Heart right ventricle (tissue), 16 donors: ENCODE data around the gene JMJD8. TPM values are rescaled to one million over a fixed set of nuclear protein-coding genes. Genes with fewer than 3 reads are reported as not detected.

Experiments used
- ATAC-seq, 8 donors: fragments of 200-7000 bp; cut with Tn5 transposase; one replicate each; pipeline ENCODE4 v1.9.1; 2020; ENCODE audit warnings: mild to moderate bottlenecking in 8 of 8, moderate library complexity in 8 of 8, moderate number of reproducible peaks in 1 of 8
- DNase-seq, 2 donors: peaks; one replicate each; pipeline ENCODE4 v3.0.0-alpha.2; 2020
- H3K27ac ChIP-seq, 10 donors: fragments of 200-600 bp; sonication (generic) in 2 of 10; one replicate each; pipeline versions ENCODE4 v1.5.0 to v1.8.0; 2020 to 2022; ENCODE audit warnings: mild to moderate bottlenecking in 3 of 10
- H3K27me3 ChIP-seq, 7 donors: fragments of 200-600 bp; one replicate each; pipeline ENCODE4 v1.8.0; 2021 to 2022; ENCODE audit warnings: mild to moderate bottlenecking in 2 of 7
- H3K36me3 ChIP-seq, 9 donors: fragments of 200-600 bp; sonication (generic) in 1 of 9; one replicate each; pipeline versions ENCODE4 v1.5.0 to v1.8.0; 2020 to 2022; ENCODE audit warnings: mild to moderate bottlenecking in 2 of 9
- H3K4me1 ChIP-seq, 9 donors: fragments of 200-600 bp; sonication (generic) in 1 of 9; one replicate each; pipeline versions ENCODE4 v1.5.0 to v1.8.0; 2020 to 2022; ENCODE audit warnings: mild to moderate bottlenecking in 4 of 9
- H3K4me3 ChIP-seq, 10 donors: fragments of 200-600 bp; sonication (generic) in 2 of 10; one replicate each; pipeline versions ENCODE4 v1.5.0 to v1.8.0; 2020 to 2022; ENCODE audit warnings: mild to moderate bottlenecking in 7 of 10, moderate library complexity in 2 of 10
- H3K9me3 ChIP-seq, 11 donors: fragments of 200-600 bp in 10 of 11; sonication (generic) in 2 of 11; one replicate each; pipeline versions ENCODE4 v1.5.0 to v1.8.0; 2013 to 2022; ENCODE audit warnings: mild to moderate bottlenecking in 2 of 11, control low read depth in 1 of 11, moderate library complexity in 1 of 11
- CTCF ChIP-seq, 9 donors: fragments of 200-600 bp; sonication (generic) in 2 of 9; IDR thresholded peaks; one replicate each; pipeline versions ENCODE4 v1.5.0 to v1.8.0; 2021 to 2022; ENCODE audit warnings: antibody characterized with exemption in 9 of 9, mild to moderate bottlenecking in 5 of 9, moderate library complexity in 1 of 9
- WGBS, 2 donors: extraction: QIAGEN DNeasy Blood & Tissue Kit; methylation state at CpG; one replicate each; pipeline ENCODE4 v1.1.7; 2013; ENCODE audit warnings: inconsistent platforms in 1 of 2; 5-methylcytosine and 5-hydroxymethylcytosine counted together
- intact Hi-C, 10 donors: fragments of 100-400 bp; cut with DNase I; formaldehyde crosslinking; loops; one replicate each; pipeline versions ENCODE4 v1.11.1 to v1.14.2; 2022
- polyA plus RNA-seq, 2 donors: library from polyadenylated mRNA; stranded (reverse); fragments of 200-250 nt; gene quantifications; one replicate each; pipeline ENCODE4 v1.2.3, GENCODE V29; 2013
- total RNA-seq, 10 donors: library from RNA; stranded (reverse); fragmentation: NEBNext Ultra II Directional in 3 of 10; extraction: Animal tissue kit (Norgen Biotek cat#: 25700) in 3 of 10; gene quantifications; one replicate each; pipeline versions ENCODE4 v1.2.1 to v1.2.4, GENCODE V29; 2021 to 2023
- donor health status: Arrhythmogenic right ventricular cardiomyopathy.
- donor health status: ischemic (EF 13 %, LVEDD 7.1; RV severe dilation, severe dysfunction).
- donor health status: healthy with polysubstance abuse.
- donor health status: DM: no; HTN: yes; CAD: no.
- donor health status: DM: no; HTN: no; CAD: no.
- donor health status: ischemic (EF 25% LVEDD 6.9; RV normal size, moderate dysfunction).
- donor health status: ischemic (EF 25% LVEDD 5.7; RV mildly dilated, moderate dysfunction).
- donor health status: healthy.
- donor health status: DM: yes; HTN: yes; CAD: no.
- donor health status: Ischemic cardiomyopathy.
- donor health status: ischemic (EF 35%, LVEDD 5.7; RV mildly dilated, moderate dysfunction).
- donor health status: nonischemic (EF 11% LVEDD 7.7; RV severe dilation, severe dysfunction).
- donor health status: DM: yes; HTN: yes; CAD: no.
- donor health status: PGD.
- donor health status: ischemic (EF 29% LVEDD 5.4; RV normal size, mild dysfunction).
- donor health status: nonischemic (EF 23%, LVEDD 6.1; RV moderate dilation, normal function).

Gene JMJD8
- total and polyA plus RNA-seq, 12 donors: 34.7 to 60.6 (median 44.0) TPM

- H3K9me3 ChIP-seq: no peaks in the 10 kb centered on the region
- intact Hi-C loops: loop anchor here in 2 of 10 donors (10.0 kb wide), 1 partner anchor 84 kb away; no protein-coding TSS in a partner anchor
- peaks cover 6 to 23% (median 17%) of the 10 kb centered on the region in 9 donors for H3K4me1 ChIP-seq
- DNase-seq (no peak), ATAC-seq (peak in 4 of 8 donors; percentile 1 to 16 (median 4))
- 6% methylated on average over 46 to 50 of the region's 50 CpGs for WGBS, 2 donors
- no peak for TF ChIP-seq CTCF (IDR thresholded peaks at IDR 0.05)
- H3K36me3 ChIP-seq: peaks cover 0 to 47% (median 35%) of the 10 kb centered on the region in 9 donors
- peak overlapping the region; percentile 84 to 100 (median 96) for H3K4me3 ChIP-seq
- no peaks in the 10 kb centered on the region for H3K27me3 ChIP-seq
- H3K27ac ChIP-seq: peak overlapping the region; percentile 81 to 98 (median 91)
Measured at GRCh38 chr16:668519-669171, 15.5 kb downstream of the JMJD8 start.

GRCh38 chr16:667780-668518 is 16.2 kb downstream of the JMJD8 start, which contains the start of gene RHOT2:
Gene RHOT2, plus strand, starts transcription at chr16:668132. Its CDS starts 68 bp downstream, at chr16:668200.
- ATAC-seq (peak; percentile 87 to 95 (median 92)), DNase-seq (peak; percentile 93 to 94)
- WGBS, 2 donors: 1% methylated on average over 61 to 78 of the region's 78 CpGs
- Histone ChIP-seq H3K36me3 (peaks cover 0 to 40% (median 30%) of the 10 kb centered on the region in 9 donors), H3K27ac (peak within 1 kb of the TSS; percentile 81 to 98 (median 91)), H3K4me3 (peak within 1 kb of the TSS; percentile 84 to 100 (median 96)), H3K27me3 (no peaks in the 10 kb centered on the region), H3K4me1 (peaks cover 6 to 23% (median 17%) of the 10 kb centered on the region in 9 donors), H3K9me3 (no peaks in the 10 kb centered on the region)
- intact Hi-C loops: loop anchor here in 2 of 10 donors (10.0 kb wide), 1 partner anchor 83 kb away; no protein-coding TSS in a partner anchor
- peak; percentile 81 to 98 (median 93) for TF ChIP-seq CTCF (IDR thresholded peaks at IDR 0.05)

DNA sequence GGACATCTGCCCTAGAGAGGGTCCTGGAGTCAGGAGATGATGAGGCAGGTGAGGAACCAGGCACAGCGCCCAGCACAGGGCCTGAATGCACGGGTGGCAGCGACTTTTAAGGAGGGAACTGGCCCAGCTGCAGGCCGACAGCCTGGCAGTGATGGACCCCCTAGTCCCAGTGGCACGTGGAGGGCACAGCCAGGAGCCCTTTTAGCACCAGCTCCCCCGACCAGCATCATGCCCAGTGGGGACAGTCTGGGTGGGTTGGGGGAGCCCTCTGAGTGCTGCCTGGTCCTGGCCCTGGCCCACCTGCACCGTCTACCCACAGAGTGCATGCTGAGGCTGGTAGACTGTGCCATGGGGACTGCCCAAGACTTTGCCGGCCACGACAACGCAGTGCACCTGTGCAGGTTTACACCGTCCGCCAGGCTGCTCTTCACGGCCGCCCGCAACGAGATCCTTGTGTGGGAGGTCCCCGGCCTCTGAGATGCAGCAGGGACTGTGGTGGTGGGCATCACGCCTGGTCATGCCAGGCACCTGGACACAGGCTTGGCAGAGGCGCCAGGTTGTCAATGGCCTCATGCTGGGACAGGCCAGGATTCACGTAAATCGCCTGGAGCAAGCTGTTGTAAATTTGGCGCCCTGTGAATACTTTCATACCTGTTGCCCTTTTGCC is 16.9 kb downstream of the JMJD8 start:
- Histone ChIP-seq H3K4me3 (peak overlapping the region in 8 of 10 donors; percentile 84 to 100 (median 96)), H3K36me3 (peaks cover 0 to 33% (median 23%) of the 10 kb centered on the region in 9 donors), H3K27ac (peak overlapping the region in 9 of 10 donors; percentile 86 to 98 (median 92)), H3K27me3 (no peaks in the 10 kb centered on the region), H3K9me3 (no peaks in the 10 kb centered on the region), H3K4me1 (peaks cover 6 to 23% (median 17%) of the 10 kb centered on the region in 9 donors)
- ATAC-seq (peak in 2 of 8 donors; percentile 0 to 2), DNase-seq (no peak)
- intact Hi-C loops: loop anchor here in 2 of 10 donors (10.0 kb wide), 1 partner anchor 82 kb away; no protein-coding TSS in a partner anchor
- no peak for TF ChIP-seq CTCF (IDR thresholded peaks at IDR 0.05)
- 86 to 88% methylated on average over 22 of the region's 22 CpGs for WGBS, 2 donors

DNA sequence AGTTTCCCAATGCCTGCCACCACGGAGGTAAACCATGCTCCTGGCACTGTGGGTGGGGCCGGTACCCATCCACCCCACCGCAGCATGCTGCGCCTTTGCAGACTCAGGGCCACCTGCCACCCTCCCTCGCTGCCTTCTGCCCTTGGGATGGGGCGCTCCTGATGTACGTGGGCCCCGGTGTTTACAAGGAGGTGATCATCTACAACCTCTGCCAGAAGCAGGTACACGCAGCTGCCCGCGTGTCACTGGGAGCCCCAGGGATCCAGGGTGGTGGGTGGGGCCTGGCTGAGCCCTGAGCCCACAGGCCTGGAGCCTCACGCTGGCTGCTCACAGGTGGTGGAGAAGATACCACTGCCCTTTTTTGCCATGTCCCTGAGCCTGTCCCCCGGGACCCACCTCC is 17.6 kb downstream of the JMJD8 start:
- Histone ChIP-seq H3K27ac (no peak overlapping the region), H3K4me1 (peaks cover 6 to 24% (median 17%) of the 10 kb centered on the region in 9 donors), H3K9me3 (no peaks in the 10 kb centered on the region), H3K27me3 (no peaks in the 10 kb centered on the region), H3K4me3 (no peak overlapping the region), H3K36me3 (peaks cover 0 to 27% (median 17%) of the 10 kb centered on the region in 9 donors)
- TF ChIP-seq CTCF (IDR thresholded peaks at IDR 0.05): no peak
- WGBS, 2 donors: 91 to 93% methylated on average over 13 of the region's 13 CpGs
- DNase-seq: no peak
- ATAC-seq: no peak
- intact Hi-C loops: loop anchor here in 2 of 10 donors (10.0 kb wide), 1 partner anchor 82 kb away; no protein-coding TSS in a partner anchor
